Stimulated activated CD8-positive, alpha-beta memory T cell treated with anti-CD3 and anti-CD28 coated beads, Interleukin-7, amount 100 ng/mL, for 24 hours (primary cell): Measurements from ENCODE around the gene SPOUT1.
A peak's percentile ranks its signal among the peaks of the same experiment; 100 is the strongest.

Experiments
- DNase-seq: peaks from one replicate; pipeline ENCODE4 v3.0.0-alpha.2; 2020; ENCODE audit warnings: low read depth

Gene SPOUT1

GRCh38 chr9:128771745-128772519 is 57.7 kb downstream of the SPOUT1 start, which contains the start of gene ZER1:
Gene ZER1, minus strand, starts transcription at chr9:128771927. Its CDS starts 16,362 bp downstream, at chr9:128755565.
- DNase-seq: peak; percentile 90

GRCh38 chr9:128771094-128771721 is 58.4 kb downstream of the SPOUT1 start:
- no peak for DNase-seq

GRCh38 chr9:128770286-128771030 is 59.1 kb downstream of the SPOUT1 start:
- DNase-seq: no peak
